MM.1S (cell line): ENCODE measurements around the gene LDB1.

ENCODE experiments used
- EZH2 ChIP-seq: fragments of 300-600 bp; sonication (generic); optimal IDR thresholded peaks from 2 replicates; pipeline ENCODE3; 2017; ENCODE audit warnings: low read depth, mild to moderate bottlenecking, antibody characterized with exemption, low read length, mixed read lengths
- EZH2phosphoT487 ChIP-seq: fragments of 300-600 bp; sonication (generic); IDR thresholded peaks from 2 replicates; pipeline ENCODE4 v1.6.1; 2018; ENCODE audit warnings: antibody characterized with exemption, low read length
- TF ChIP-seq, protein P1 (sequence below): fragments of 300-600 bp; sonication (generic); IDR thresholded peaks from 2 replicates; pipeline ENCODE4 v1.5.1; 2016; ENCODE audit warnings: antibody characterized with exemption, low read length, mixed read lengths

DNA sequence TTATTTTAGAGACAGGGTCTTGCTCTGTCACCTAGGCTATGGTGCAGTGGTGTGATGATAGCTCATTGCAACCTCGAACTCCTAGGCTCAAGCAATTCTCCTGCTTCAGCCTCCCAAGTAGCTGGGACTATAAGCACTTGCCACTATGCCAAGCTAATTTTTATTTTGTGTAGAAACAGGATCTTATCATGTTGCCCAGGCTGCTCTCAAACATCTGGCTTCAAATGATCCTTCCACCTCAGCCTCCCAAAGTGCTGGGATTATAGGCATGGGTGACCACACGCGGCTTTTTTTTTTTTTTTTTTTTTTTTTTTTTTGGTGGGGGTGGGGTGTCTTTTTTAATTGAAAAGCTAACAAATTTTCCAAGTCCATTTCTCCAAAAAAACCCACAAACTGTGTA, 36.6 kb downstream of the LDB1 start:
- TF ChIP-seq, protein P1, sequence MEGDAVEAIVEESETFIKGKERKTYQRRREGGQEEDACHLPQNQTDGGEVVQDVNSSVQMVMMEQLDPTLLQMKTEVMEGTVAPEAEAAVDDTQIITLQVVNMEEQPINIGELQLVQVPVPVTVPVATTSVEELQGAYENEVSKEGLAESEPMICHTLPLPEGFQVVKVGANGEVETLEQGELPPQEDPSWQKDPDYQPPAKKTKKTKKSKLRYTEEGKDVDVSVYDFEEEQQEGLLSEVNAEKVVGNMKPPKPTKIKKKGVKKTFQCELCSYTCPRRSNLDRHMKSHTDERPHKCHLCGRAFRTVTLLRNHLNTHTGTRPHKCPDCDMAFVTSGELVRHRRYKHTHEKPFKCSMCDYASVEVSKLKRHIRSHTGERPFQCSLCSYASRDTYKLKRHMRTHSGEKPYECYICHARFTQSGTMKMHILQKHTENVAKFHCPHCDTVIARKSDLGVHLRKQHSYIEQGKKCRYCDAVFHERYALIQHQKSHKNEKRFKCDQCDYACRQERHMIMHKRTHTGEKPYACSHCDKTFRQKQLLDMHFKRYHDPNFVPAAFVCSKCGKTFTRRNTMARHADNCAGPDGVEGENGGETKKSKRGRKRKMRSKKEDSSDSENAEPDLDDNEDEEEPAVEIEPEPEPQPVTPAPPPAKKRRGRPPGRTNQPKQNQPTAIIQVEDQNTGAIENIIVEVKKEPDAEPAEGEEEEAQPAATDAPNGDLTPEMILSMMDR, result no peak
- TF ChIP-seq EZH2 (no peak), EZH2phosphoT487 (no peak)
